H1 (cell line): ENCODE results near the gene MOGAT2.

Source experiments
- CBX5 ChIP-seq: fragments of 300-800, 300-1000 bp; sonication (generic); IDR thresholded peaks from 2 replicates; pipeline ENCODE4 v1.7.1; 2016; ENCODE audit warnings: antibody characterized with exemption, low read length, low read depth
- CREB1 ChIP-seq: IDR thresholded peaks from 2 replicates; pipeline ENCODE4 v1.6.1; 2012; ENCODE audit warnings: inconsistent platforms
- EP300 ChIP-seq, 2 experiments: IDR thresholded peaks; 1 replicate in 1 of 2; 2 replicates in 1 of 2; pipeline ENCODE4 v1.6.1; 2011 to 2012; ENCODE audit warnings: low read depth in 2 of 2, low read length in 2 of 2, mild to moderate bottlenecking in 2 of 2, borderline replicate concordance in 1 of 2, inconsistent platforms in 1 of 2, moderate library complexity in 1 of 2
- HDAC2 ChIP-seq, 2 experiments: fragments of 300-600 bp in 1 of 2; sonication (generic) in 1 of 2; IDR thresholded peaks; 2 replicates each; pipeline ENCODE4 v1.6.1; 2011 to 2012; ENCODE audit warnings: low read depth in 2 of 2, low read length in 2 of 2, mild to moderate bottlenecking in 2 of 2, moderate library complexity in 2 of 2, borderline replicate concordance in 1 of 2, inconsistent platforms in 1 of 2
- POLR2A ChIP-seq, 2 experiments: IDR thresholded peaks; 1 replicate in 1 of 2; 2 replicates in 1 of 2; pipeline ENCODE4 v1.6.1; 2011; ENCODE audit warnings: low read depth in 2 of 2, low read length in 2 of 2, mild to moderate bottlenecking in 2 of 2; ENCODE audit errors: control extremely low read depth in 1 of 2
- POLR2AphosphoS5 ChIP-seq: IDR thresholded peaks from 2 replicates; pipeline ENCODE4 v1.6.1; 2011; ENCODE audit warnings: low read depth, low read length
- TAF1 ChIP-seq: IDR thresholded peaks from 2 replicates; pipeline ENCODE4 v1.6.1; 2011; ENCODE audit warnings: mild to moderate bottlenecking, low read depth, low read length
- TEAD4 ChIP-seq: IDR thresholded peaks from 2 replicates; pipeline ENCODE4 v1.6.1; 2012; ENCODE audit warnings: low read depth, low read length, inconsistent platforms, mixed read lengths
- TF ChIP-seq, protein P1 (sequence below): IDR thresholded peaks from 2 replicates; pipeline ENCODE4 v1.6.1; 2012; ENCODE audit warnings: inconsistent platforms

DNA sequence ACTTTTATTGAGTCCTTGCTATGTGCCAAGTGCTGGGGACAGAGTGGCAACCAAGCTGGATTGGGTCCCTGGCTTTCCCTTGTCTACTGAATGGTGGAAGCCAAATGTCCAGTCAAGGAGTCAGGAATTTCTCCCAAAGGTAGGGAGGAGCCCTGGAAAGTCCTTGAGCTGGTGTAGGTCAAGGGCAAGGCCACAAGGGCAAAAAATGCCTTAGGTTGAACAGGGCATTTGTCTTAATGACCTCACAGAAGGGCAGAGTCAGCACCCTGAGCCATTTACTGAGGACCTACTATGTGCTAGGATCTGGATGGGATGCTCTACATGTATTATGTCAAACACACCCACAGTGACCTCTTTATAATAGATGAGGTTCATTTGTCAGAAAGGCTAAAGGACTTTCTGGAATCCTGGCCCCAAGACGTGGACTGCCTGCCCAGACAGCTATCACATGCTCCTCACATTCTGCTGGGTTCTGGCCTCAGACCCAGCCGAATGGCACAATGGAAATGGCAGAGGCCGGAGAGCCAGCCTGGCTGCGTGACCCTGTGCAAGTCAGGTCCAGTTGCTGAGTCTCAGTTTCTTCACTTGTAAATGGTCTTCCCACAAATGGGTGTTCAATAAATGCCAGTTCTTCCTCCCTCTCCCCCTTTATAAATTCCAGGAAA lies 17.7 kb downstream of the MOGAT2 start:
- TF ChIP-seq, protein P1, sequence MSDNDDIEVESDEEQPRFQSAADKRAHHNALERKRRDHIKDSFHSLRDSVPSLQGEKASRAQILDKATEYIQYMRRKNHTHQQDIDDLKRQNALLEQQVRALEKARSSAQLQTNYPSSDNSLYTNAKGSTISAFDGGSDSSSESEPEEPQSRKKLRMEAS, result no peak
- TF ChIP-seq HDAC2 (IDR thresholded peaks at IDR 0.05; ENCODE audit: borderline replicate concordance in 1 of 2, low read depth in 2 of 2, low read length in 2 of 2) (no peak), TEAD4 (no peak), CREB1 (no peak), TAF1 (no peak), CBX5 (no peak), EP300 (IDR thresholded peaks at IDR 0.05; ENCODE audit: borderline replicate concordance in 1 of 2, low read depth in 2 of 2, low read length in 2 of 2) (no peak), POLR2A (IDR thresholded peaks at IDR 0.05; ENCODE audit: control extremely low read depth in 1 of 2, low read depth in 2 of 2, low read length in 2 of 2) (no peak), POLR2AphosphoS5 (no peak)
